Smooth muscle cell (in vitro differentiated cells): ENCODE measurements around the gene BEST1. TPM values are rescaled to one million over a fixed set of nuclear protein-coding genes. Genes with fewer than 3 reads are reported as not detected.

Experiments used
- DNase-seq: peaks from one replicate; lab custom pipeline; 2025; ENCODE audit not compliant: unreplicated experiment; lab: John Stamatoyannopoulos, UW
- H2AFZ ChIP-seq: fragments of 200-600 bp; sonication (generic); 2 replicates; pipeline ENCODE4 v1.6.0; 2016; ENCODE audit warnings: antibody characterized with exemption, low read depth, mild to moderate bottlenecking
- H3F3A ChIP-seq: fragments of 200-600 bp; sonication (generic); 2 replicates; pipeline ENCODE4 v1.6.0; 2017; ENCODE audit warnings: antibody characterized with exemption, low read depth
- H3K27ac ChIP-seq: fragments of 200-600 bp; sonication (generic); 2 replicates; pipeline ENCODE4 v1.5.1; 2016; ENCODE audit warnings: low read depth, mild to moderate bottlenecking
- H3K27me3 ChIP-seq: fragments of 200-600 bp; sonication (generic); 2 replicates; pipeline ENCODE4 v1.6.1; 2016; ENCODE audit warnings: low read depth, mild to moderate bottlenecking
- H3K36me3 ChIP-seq: fragments of 200-600 bp; sonication (generic); 2 replicates; pipeline ENCODE4 v1.5.1; 2016; ENCODE audit warnings: low read depth
- H3K4me1 ChIP-seq: fragments of 200-600 bp; sonication (generic); 2 replicates; pipeline ENCODE4 v1.5.1; 2016; ENCODE audit warnings: low read depth
- H3K4me2 ChIP-seq: fragments of 200-600 bp; sonication (generic); 2 replicates; pipeline ENCODE4 v1.6.0; 2016; ENCODE audit warnings: mild to moderate bottlenecking
- H3K4me3 ChIP-seq: fragments of 200-600 bp; sonication (generic); 2 replicates; pipeline ENCODE4 v1.5.1; 2016; ENCODE audit warnings: mild to moderate bottlenecking
- H3K79me2 ChIP-seq: fragments of 200-600 bp; sonication (generic); 2 replicates; pipeline ENCODE4 v1.6.0; 2016; ENCODE audit warnings: low read depth, mild to moderate bottlenecking
- H3K9ac ChIP-seq: fragments of 200-600 bp; sonication (generic); 2 replicates; pipeline ENCODE4 v1.6.0; 2016; ENCODE audit warnings: low read depth
- H3K9me3 ChIP-seq: fragments of 200-600 bp; sonication (generic); replicated peaks from 2 replicates; pipeline ENCODE4 v1.5.1; 2016; ENCODE audit warnings: low read depth
- H4K20me1 ChIP-seq: fragments of 200-600 bp; sonication (generic); 2 replicates; pipeline ENCODE4 v1.6.0; 2016; ENCODE audit warnings: low read depth
- WGBS: methylation state at CpG from one replicate; pipeline ENCODE4 v1.1.7; 2016; ENCODE audit warnings: low lambda C conversion rate; 5-methylcytosine and 5-hydroxymethylcytosine counted together
- polyA plus RNA-seq: library from polyadenylated mRNA; unstranded; fragments of >200 nt; fragmentation: Nextera tagmentation; extraction: Ambion mirVana; gene quantifications from 2 replicates; pipeline ENCODE4 v1.2.1, GENCODE V29; 2016
- total RNA-seq: library from RNA; depleted of rRNA; stranded (reverse); fragments of >200 nt; gene quantifications from 2 replicates; pipeline ENCODE4 v1.2.3, GENCODE V29; 2014
- TF ChIP-seq, protein P1 (sequence below): fragments of 200-600 bp; sonication (generic); IDR thresholded peaks from 2 replicates; pipeline ENCODE4 v1.5.1; 2017; ENCODE audit warnings: borderline replicate concordance, mild to moderate bottlenecking, antibody characterized with exemption; ENCODE audit not compliant: insufficient read depth, poor library complexity, severe bottlenecking

BEST1 gene
- total and polyA plus RNA-seq, 2 experiments from 2014 or later: 1.6 to 2.4 TPM

GRCh38 chr11:61967116-61967923 lies 17.2 kb downstream of the BEST1 start, which contains the start of gene FTH1:
Gene FTH1, minus strand, starts transcription at chr11:61967634. Its CDS starts 209 bp downstream, at chr11:61967425.
- Histone ChIP-seq H3K4me2 (peak within 1 kb of the TSS; percentile 87), H3K27me3 (no peaks in the 10 kb centered on the region), H3K9me3 (no peaks in the 10 kb centered on the region), H3K4me1 (peaks cover 40% of the 10 kb centered on the region), H3K79me2 (peaks cover 27% of the 10 kb centered on the region), H3F3A (peaks cover 46% of the 10 kb centered on the region), H2AFZ (peak within 1 kb of the TSS; percentile 73), H3K9ac (peak within 1 kb of the TSS; percentile 87), H3K36me3 (no peaks in the 10 kb centered on the region), H3K27ac (peak within 1 kb of the TSS; percentile 97), H3K4me3 (peak within 1 kb of the TSS; percentile 93), H4K20me1 (peaks cover 50% of the 10 kb centered on the region)
- WGBS: 1% methylated on average over 72 of the region's 93 CpGs
- DNase-seq: peak; percentile 82
- TF ChIP-seq, protein P1, sequence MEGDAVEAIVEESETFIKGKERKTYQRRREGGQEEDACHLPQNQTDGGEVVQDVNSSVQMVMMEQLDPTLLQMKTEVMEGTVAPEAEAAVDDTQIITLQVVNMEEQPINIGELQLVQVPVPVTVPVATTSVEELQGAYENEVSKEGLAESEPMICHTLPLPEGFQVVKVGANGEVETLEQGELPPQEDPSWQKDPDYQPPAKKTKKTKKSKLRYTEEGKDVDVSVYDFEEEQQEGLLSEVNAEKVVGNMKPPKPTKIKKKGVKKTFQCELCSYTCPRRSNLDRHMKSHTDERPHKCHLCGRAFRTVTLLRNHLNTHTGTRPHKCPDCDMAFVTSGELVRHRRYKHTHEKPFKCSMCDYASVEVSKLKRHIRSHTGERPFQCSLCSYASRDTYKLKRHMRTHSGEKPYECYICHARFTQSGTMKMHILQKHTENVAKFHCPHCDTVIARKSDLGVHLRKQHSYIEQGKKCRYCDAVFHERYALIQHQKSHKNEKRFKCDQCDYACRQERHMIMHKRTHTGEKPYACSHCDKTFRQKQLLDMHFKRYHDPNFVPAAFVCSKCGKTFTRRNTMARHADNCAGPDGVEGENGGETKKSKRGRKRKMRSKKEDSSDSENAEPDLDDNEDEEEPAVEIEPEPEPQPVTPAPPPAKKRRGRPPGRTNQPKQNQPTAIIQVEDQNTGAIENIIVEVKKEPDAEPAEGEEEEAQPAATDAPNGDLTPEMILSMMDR: no peak

- Histone ChIP-seq H3K36me3 (no peaks in the 10 kb centered on the region), H3K27ac (peak overlapping the region; percentile 97), H3K79me2 (peaks cover 27% of the 10 kb centered on the region), H3K9me3 (no peaks in the 10 kb centered on the region), H3F3A (peaks cover 46% of the 10 kb centered on the region), H3K27me3 (no peaks in the 10 kb centered on the region), H3K4me1 (peaks cover 48% of the 10 kb centered on the region), H3K9ac (peak overlapping the region; percentile 87), H3K4me2 (peak overlapping the region; percentile 87), H3K4me3 (peak overlapping the region; percentile 93), H2AFZ (peak overlapping the region; percentile 73), H4K20me1 (peaks cover 42% of the 10 kb centered on the region)
- DNase-seq: no peak
- WGBS: 12% methylated on average over 52 of the region's 53 CpGs
- TF ChIP-seq, protein P1: no peak
Observed at GRCh38 chr11:61967924-61968757, 18.0 kb downstream of the BEST1 start.

DNA sequence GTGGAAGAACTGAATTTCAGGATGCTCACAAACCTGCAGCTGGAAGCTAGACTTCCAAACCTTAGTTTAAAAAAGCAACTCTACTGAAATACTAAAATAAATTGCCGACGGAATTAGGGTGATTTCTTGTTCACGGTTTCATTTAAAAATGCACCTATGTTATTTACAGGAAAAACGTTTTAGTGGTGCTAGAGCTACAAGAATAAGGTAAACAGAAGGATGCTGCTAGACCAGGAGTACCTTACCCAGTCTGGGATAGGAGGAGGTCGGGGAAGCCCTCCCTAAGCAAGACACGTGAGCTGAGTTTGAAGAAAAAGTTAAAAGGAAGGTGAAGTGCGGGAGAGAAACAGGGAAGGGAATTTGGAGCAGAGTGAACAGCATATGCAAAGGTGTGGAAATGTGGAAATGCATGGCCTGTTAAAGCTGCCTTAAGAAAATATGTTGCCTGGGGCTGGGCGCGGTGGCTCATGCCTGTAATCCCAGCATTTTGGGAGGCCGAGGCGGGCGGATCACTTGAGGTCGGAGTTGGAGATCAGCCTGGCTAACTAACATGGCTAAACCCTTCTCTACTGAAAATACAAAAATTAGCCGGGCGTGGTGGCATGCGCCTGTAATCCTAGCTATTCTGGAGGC lies 18.7 kb downstream of the BEST1 start:
- peaks cover 27% of the 10 kb centered on the region for H3K79me2 ChIP-seq
- no peaks in the 10 kb centered on the region for H3K36me3 ChIP-seq
- 65% methylated on average over 16 of the region's 16 CpGs for WGBS
- H3K27me3 ChIP-seq: no peaks in the 10 kb centered on the region
- DNase-seq: no peak
- H3F3A ChIP-seq: peaks cover 49% of the 10 kb centered on the region
- H4K20me1 ChIP-seq: peaks cover 34% of the 10 kb centered on the region
- H3K4me3 ChIP-seq: peak overlapping the region; percentile 93
- peak overlapping the region; percentile 87 for H3K9ac ChIP-seq
- H3K4me1 ChIP-seq: peaks cover 56% of the 10 kb centered on the region
- TF ChIP-seq, protein P1: no peak
- peak overlapping the region; percentile 87 for H3K4me2 ChIP-seq
- H2AFZ ChIP-seq: no peak overlapping the region
- H3K27ac ChIP-seq: peak overlapping the region; percentile 97
- H3K9me3 ChIP-seq: no peaks in the 10 kb centered on the region
